Omental fat pad (tissue), 4 donors: ENCODE results near the gene DUS1L. TPM values are rescaled to one million over a fixed set of nuclear protein-coding genes. Genes with fewer than 3 reads are reported as not detected.

ENCODE experiments used
- ATAC-seq: fragments of 150-250 bp; one replicate; pipeline ENCODE4 v1.9.1; 2016; ENCODE audit warnings: mild to moderate bottlenecking, moderate library complexity; ENCODE audit not compliant: low FRiP score
- DNase-seq: peaks from one replicate; pipeline ENCODE4 v3.0.0-alpha.2; 2019; ENCODE audit warnings: low spot score
- CTCF ChIP-seq, 3 donors: fragments of 450-650 bp; IDR thresholded peaks; one replicate each; pipeline ENCODE4 v1.5.1; 2016 to 2017; ENCODE audit warnings: antibody characterized with exemption in 3 of 3, mild to moderate bottlenecking in 3 of 3, moderate library complexity in 2 of 3
- total RNA-seq, 4 donors: library from RNA; depleted of rRNA; stranded (reverse); fragments of >200 nt; gene quantifications; one replicate each; pipeline ENCODE4 v1.1.0, GENCODE V29; 2016

Gene DUS1L
- total RNA-seq, 4 donors from 2014 or later, result 58.1 to 90.3 (median 85.7) TPM

GRCh38 chr17:82035956-82036633, 29.5 kb downstream of the DUS1L start:
- TF ChIP-seq CTCF (IDR thresholded peaks at IDR 0.05), result no peak
- no peak for DNase-seq
- no peak for ATAC-seq

- no peak for DNase-seq
- no peak for TF ChIP-seq CTCF (IDR thresholded peaks at IDR 0.05)
Measured at GRCh38 chr17:82035488-82035887, 30.1 kb downstream of the DUS1L start.

GRCh38 chr17:82034371-82035011, 31.1 kb downstream of the DUS1L start:
- ATAC-seq (no peak), DNase-seq (no peak)
- no peak for TF ChIP-seq CTCF (IDR thresholded peaks at IDR 0.05)

More at GRCh38 chr17:82035488-82035887, 30.1 kb downstream of the DUS1L start:
- no peak for ATAC-seq

GRCh38 chr17:82033359-82034085, 32.1 kb downstream of the DUS1L start:
- ATAC-seq, result no peak
- no peak for DNase-seq
- TF ChIP-seq CTCF (IDR thresholded peaks at IDR 0.05), result no peak

- no peak for TF ChIP-seq CTCF (IDR thresholded peaks at IDR 0.05)
- no peak for ATAC-seq
- no peak for DNase-seq
Measured at GRCh38 chr17:82031885-82032627, 33.5 kb downstream of the DUS1L start.

GRCh38 chr17:82031303-82031884, 34.2 kb downstream of the DUS1L start, which contains the start of gene RAC3:
TSS of gene RAC3 (plus strand) at chr17:82031678. CDS start at chr17:82031762, 84 bp downstream.
- no peak for TF ChIP-seq CTCF (IDR thresholded peaks at IDR 0.05)
- no peak for DNase-seq
- ATAC-seq, result no peak
